ENCODE measurements around the gene FIGN. TPM values are rescaled to one million over a fixed set of nuclear protein-coding genes. Genes with fewer than 3 reads are reported as not detected.

Gene FIGN
- total RNA-seq, 1 donor from 2014 or later = not detected

DNA sequence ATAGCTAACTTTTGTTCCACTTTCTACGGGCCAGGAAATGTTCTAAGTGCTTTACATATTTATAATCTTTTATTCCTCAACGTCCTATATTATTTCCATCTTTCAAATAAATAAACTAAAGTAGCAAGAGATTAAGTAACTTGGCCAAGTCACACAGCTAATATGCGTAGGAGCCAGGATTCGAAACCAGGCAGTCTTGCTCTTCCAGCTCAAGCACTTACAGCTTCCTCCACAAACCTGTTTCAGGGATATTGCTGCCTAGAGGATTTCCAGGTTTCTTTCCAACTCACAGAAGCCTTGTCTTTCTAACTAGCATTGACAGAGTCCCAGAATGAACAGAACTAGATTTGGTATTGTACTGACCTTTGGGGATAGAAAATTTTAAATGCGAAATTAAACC, 102.5 kb downstream of the FIGN start:
- no peaks in the 10 kb centered on the region for H3K36me3 Mint-ChIP-seq (ENCODE audit: low read depth)
- CTCF ChIA-PET = no interaction called here
- intact Hi-C loops (cut with micrococcal nuclease) = no loop called here

GRCh38 chr2:163630836-163631235, 105.0 kb downstream of the FIGN start:
- POLR2A ChIA-PET = no interaction called here
- H3K27me3 Mint-ChIP-seq = no peaks in the 10 kb centered on the region
- H3K4me3 Mint-ChIP-seq = no peak overlapping the region
- H3K27ac Mint-ChIP-seq = no peak overlapping the region
- no peaks in the 10 kb centered on the region for H3K9me3 Mint-ChIP-seq
- DNase-seq (no peak), ATAC-seq (ENCODE audit: low read depth) (no peak)
- H3K4me1 Mint-ChIP-seq = no peaks in the 10 kb centered on the region
- no peak for TF ChIP-seq CTCF (IDR thresholded peaks at IDR 0.05)
- intact Hi-C loops (cut with micrococcal nuclease) = no loop called here
- CTCF ChIA-PET = no interaction called here
- no peaks in the 10 kb centered on the region for H3K36me3 Mint-ChIP-seq (ENCODE audit: low read depth)

More for the DNA sequence above, 102.5 kb downstream of the FIGN start:
- DNase-seq (no peak), ATAC-seq (ENCODE audit: low read depth) (no peak)
- Mint-ChIP-seq H3K27ac (no peak overlapping the region), H3K4me3 (no peak overlapping the region), H3K9me3 (no peaks in the 10 kb centered on the region), H3K4me1 (no peaks in the 10 kb centered on the region), H3K27me3 (peaks cover 5% of the 10 kb centered on the region)
- TF ChIP-seq CTCF (IDR thresholded peaks at IDR 0.05) = no peak
- POLR2A ChIA-PET = no interaction called here

DNA sequence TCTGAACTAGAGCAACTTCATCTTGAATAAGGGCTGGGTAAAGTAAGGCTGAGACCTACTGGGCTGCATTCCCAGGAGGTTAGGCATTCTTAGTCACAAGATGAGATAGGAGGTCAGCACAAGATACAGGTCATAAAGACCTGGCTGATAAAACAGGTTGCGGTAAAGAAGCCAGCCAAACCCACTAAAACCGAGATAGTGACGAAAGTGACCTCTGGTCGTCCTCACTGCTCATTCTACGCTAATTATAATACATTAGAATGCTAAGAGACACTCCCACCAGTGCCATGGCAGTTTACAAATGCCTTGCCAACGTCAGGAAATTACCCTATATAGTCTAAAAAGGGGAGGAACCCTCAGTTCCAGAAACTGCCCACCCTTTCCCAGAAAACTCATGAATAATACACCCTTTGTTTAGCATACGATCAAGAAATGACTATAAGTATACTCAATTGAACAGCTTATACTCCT, 109.1 kb downstream of the FIGN start:
- no peaks in the 10 kb centered on the region for H3K4me1 Mint-ChIP-seq
- ChIA-PET POLR2A (no interaction called here), CTCF (no interaction called here)
- H3K36me3 Mint-ChIP-seq (ENCODE audit: low read depth) = no peaks in the 10 kb centered on the region
- no peak for DNase-seq
- intact Hi-C loops (cut with micrococcal nuclease) = no loop called here
- H3K27me3 Mint-ChIP-seq = no peaks in the 10 kb centered on the region
- no peak for ATAC-seq (ENCODE audit: low read depth)
- H3K27ac Mint-ChIP-seq = no peak overlapping the region
- no peak overlapping the region for H3K4me3 Mint-ChIP-seq
- no peak for TF ChIP-seq CTCF (IDR thresholded peaks at IDR 0.05)
- H3K9me3 Mint-ChIP-seq = no peaks in the 10 kb centered on the region

DNA sequence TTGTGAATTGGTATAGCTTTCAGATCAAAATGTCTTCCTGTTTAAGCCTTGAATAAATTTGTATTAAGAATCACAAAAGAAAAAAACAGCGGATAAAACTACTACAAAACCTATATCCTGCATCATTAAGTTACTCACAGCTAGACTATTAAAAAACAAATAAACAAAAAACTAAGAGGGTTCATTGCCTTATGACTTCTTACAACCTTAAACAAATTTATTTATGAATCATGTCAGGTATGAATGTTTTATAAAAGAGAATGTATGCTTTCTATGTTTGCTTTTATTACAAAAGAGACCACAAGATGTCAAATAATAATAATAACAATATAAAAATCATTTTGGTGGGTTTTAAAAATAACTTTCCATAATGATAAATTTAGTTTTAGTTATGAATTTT, 109.6 kb downstream of the FIGN start:
- H3K36me3 Mint-ChIP-seq (ENCODE audit: low read depth) = no peaks in the 10 kb centered on the region
- H3K9me3 Mint-ChIP-seq = no peaks in the 10 kb centered on the region
- ChIA-PET POLR2A (no interaction called here), CTCF (no interaction called here)
- DNase-seq (no peak), ATAC-seq (ENCODE audit: low read depth) (no peak)
- intact Hi-C loops (cut with micrococcal nuclease) = no loop called here
- H3K27me3 Mint-ChIP-seq = no peaks in the 10 kb centered on the region
- H3K4me1 Mint-ChIP-seq = no peaks in the 10 kb centered on the region
- no peak for TF ChIP-seq CTCF (IDR thresholded peaks at IDR 0.05)
- H3K4me3 Mint-ChIP-seq = no peak overlapping the region
- no peak overlapping the region for H3K27ac Mint-ChIP-seq

GRCh38 chr2:163625632-163626031, 110.2 kb downstream of the FIGN start:
- H3K36me3 Mint-ChIP-seq (ENCODE audit: low read depth) = no peaks in the 10 kb centered on the region
- ChIA-PET POLR2A (no interaction called here), CTCF (no interaction called here)
- no peak overlapping the region for H3K27ac Mint-ChIP-seq
- H3K4me1 Mint-ChIP-seq = no peaks in the 10 kb centered on the region
- H3K4me3 Mint-ChIP-seq = no peak overlapping the region
- no peak for DNase-seq
- intact Hi-C loops (cut with micrococcal nuclease) = no loop called here
- no peaks in the 10 kb centered on the region for H3K27me3 Mint-ChIP-seq
- H3K9me3 Mint-ChIP-seq = no peaks in the 10 kb centered on the region
- ATAC-seq (ENCODE audit: low read depth) = no peak
- TF ChIP-seq CTCF (IDR thresholded peaks at IDR 0.05) = no peak

All from activated B cell treated with CpG ODN at 0.5 μM for 24 hours (primary cell).